Measurements from ENCODE around the gene GPI.

- TF ChIP-seq CTCF (IDR thresholded peaks at IDR 0.05), result no peak
- no peak for TF ChIP-seq POLR2A (IDR thresholded peaks at IDR 0.05)
These were observed 5.1 kb downstream of the GPI start for GRCh38 chr19:34370117-34370516.
